Measurements from ENCODE around the gene SRSF7.
"Not testable (repeated sequence)": the region's sequence is repeated elsewhere in the genome, so short reads cannot be mapped to it uniquely, and the experiment has no call there.

SRSF7 gene

DNA sequence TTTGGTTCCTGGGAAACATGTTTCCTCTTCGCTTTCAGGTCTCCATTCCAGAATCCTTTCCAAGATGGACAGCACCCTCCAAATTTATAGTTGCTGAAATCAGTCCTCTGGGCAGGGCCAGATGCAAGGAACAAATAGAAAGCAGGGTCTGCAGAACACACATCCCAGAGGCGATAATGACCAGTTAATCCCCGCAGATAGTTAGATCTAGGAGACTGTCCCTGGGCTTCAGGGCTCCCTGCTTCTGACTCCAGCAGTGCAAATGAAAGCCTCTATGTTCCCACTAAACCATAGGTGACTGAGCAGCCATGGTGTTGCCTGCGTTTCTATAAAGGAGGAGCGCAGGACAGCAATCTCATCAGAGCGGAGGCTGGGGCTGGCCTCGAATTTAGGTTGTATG, 38.7 kb downstream of the SRSF7 start:
- in situ Hi-C loops (cut with MboI; ENCODE audit: low pct_unique_long_range_greater_than_20kb, low sequenced_read_pairs): no loop called here

DNA sequence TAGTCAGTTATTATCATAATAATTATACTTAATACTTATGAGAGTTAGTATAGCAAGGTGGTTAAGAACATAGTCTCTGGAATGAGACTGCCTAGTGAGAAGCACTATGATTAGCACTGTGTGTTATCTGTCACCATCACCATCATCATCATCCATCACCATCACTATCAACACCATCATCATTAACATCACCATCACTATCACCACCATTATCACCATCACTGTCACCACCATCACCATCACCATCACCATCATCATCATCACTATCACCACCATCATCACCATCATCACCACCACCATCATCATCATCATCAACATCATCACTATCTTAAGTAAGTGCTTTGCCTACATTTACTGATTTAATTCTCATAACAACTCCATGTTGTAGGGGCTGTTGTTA, 39.6 kb downstream of the SRSF7 start:
- in situ Hi-C loops (cut with MboI; ENCODE audit: low pct_unique_long_range_greater_than_20kb, low sequenced_read_pairs): no loop called here
- DNase-seq: no peak

More for the DNA sequence above, 38.7 kb downstream of the SRSF7 start:
- DNase-seq: no peak

DNA sequence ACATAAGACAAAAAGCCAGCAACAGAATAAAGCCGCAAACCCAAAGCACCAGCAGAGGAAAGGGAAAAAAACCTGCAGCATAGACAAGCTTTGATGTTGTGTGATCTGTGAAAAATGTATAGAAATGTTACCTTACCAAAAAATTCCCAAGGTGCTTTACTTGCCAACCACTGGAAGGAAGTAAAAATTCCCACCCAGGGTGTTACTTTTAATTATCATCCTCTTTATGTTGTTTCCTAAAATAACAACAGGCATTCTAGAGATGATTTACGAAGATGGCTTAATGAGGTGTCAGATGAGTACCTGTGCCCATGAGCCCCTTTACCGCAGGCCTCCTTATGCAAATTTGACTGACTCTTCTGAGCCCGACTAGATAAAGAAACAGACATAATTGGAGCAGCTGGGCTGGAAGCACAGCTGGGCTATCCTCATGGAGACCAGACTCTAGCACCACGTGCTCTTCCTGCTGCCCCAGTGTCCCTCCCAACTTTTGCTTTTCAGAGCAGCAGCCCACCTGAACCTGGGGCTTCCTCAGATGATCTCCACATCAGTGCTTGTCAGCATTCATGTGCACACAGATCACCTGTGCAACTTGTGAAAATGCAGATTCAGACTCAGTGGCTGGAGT, 41.5 kb downstream of the SRSF7 start:
- in situ Hi-C loops (cut with MboI; ENCODE audit: low pct_unique_long_range_greater_than_20kb, low sequenced_read_pairs): no loop called here
- no peak for DNase-seq

DNA sequence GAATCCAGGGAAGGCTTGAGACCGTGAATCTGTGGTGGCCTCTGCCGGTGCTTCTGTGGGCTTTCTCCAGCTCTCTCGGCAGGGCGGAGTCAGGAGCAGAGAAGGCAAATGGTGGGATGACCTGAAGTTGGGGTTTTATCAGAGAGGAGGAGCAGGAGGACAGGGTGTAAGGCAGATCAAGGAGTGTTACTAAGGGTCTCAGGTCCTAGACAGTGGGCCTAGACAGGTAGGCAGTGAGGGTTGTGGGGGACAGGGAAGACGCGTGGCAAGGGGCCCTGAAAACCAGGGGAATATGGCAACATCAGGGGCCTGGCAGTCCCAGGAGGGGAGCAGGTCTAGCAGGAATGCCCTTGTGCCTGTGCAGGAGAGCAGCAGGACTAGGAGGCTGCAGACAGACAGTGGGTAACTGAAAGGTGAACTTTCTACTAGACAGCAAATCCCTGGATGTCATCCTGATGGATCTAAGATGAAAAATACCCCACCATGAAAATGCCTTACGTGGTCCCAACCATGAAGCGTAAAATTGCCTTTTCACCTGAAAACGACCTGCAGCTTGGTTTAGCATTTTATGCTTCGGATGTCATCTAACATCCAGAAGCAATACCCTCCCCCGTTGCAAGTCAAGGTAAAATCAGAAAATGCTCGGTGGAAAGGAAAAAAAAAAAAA, 42.1 kb downstream of the SRSF7 start:
- DNase-seq: no peak
- in situ Hi-C loops (cut with MboI; ENCODE audit: low pct_unique_long_range_greater_than_20kb, low sequenced_read_pairs): no loop called here

DNA sequence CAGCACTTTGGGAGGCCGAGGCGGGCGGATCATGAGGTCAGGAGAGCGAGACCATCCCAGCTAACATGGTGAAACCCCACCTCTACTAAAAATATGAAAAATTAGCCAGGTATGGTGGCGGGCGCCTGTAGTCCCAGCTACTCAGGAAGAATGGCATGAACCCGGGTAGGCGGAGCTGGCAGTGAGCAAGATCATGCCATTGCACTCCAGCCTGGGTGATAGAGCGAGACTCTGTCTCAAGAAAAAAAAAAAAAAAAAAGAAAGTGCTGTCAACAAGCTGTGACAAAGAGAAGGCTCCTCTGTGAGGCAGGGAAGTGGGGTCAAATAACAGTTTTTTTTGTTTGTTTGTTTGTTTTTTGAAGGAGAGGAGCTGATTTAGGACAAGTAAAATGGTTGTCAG, 42.7 kb downstream of the SRSF7 start:
- in situ Hi-C loops (cut with MboI; ENCODE audit: low pct_unique_long_range_greater_than_20kb, low sequenced_read_pairs); DNase-seq: not testable (repeated sequence)

DNA sequence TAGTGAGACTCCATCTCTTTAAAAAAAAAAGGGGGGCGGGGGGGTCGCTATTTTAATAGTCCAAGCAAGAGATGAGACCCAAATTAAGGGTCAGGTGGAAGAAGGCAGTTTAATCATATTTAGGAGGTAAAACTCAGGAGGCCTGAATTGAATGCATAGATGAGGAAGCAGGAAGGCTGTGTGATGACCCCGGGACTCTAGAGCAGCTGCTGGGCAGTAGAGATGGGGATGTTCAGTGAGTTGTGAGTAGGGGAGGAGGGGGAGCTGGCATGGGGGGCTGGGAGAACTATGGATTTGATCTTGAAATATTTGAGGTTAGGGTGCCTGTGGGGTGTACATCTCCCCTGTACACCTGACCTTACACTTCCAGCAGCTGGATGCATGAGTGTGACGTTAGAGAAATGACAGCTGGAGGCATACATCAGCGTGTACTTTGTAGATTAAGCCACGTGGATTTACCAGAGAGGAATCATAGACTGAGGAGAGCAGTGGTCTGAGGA, 44.3 kb downstream of the SRSF7 start:
- DNase-seq: no peak
- in situ Hi-C loops (cut with MboI; ENCODE audit: low pct_unique_long_range_greater_than_20kb, low sequenced_read_pairs): no loop called here

DNA sequence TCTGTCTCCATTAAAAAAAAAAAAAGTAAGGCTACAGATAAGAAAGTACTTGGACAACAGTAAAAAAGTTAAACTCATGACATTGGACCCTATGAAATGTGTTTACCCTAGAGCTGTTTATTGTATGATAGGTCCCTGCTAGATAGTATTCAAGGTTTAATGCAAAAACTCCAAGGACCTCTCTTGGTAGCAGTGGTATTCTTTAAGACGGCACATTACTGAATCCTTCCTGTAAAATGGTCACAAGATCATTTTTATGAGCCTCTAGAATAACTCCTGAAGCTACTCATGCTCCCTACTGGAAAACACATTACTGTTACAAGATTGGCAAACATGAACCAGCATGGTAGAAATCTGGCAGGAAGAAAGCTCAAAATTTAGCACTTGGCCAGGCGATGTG, 46.5 kb downstream of the SRSF7 start:
- no peak for DNase-seq
- in situ Hi-C loops (cut with MboI; ENCODE audit: low pct_unique_long_range_greater_than_20kb, low sequenced_read_pairs): no loop called here

DNA sequence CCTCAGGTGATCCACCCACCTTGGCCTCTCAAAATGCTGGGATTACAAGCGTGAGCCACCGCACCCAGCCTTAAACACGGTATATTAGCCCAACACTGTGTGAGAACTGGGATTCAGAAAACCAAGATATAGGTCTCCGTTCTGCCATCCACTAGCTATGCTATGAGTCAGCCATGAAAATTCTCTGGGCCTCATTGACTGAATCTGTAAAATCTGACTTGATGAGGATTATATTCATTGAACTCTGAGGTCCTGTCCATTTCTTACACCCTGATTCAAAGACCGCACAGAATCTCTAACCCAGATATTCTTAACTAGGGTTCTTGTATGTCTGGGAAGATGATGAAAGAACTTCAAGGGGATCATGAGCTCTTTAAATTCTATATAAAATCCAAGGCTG, 47.8 kb downstream of the SRSF7 start:
- in situ Hi-C loops (cut with MboI; ENCODE audit: low pct_unique_long_range_greater_than_20kb, low sequenced_read_pairs); DNase-seq: not testable (repeated sequence)

DNA sequence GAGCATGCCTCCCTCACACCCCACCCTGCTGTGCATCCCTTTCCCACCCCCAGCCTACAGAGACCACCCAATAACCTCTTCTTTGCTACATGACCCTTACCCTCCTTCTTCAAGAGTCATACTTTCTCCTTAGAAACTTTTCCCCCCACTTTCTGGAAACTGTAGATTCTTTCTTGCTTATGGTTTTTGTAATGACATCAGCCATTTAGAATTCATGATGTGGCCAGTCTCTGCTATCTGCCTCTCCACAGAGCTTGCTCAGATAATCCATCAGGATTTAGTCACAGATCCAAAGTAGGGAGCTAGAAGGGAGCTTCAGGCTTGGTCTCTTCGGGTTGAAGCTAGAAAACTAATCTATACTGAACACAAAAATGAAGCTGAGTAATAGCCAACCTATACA, 48.7 kb downstream of the SRSF7 start:
- DNase-seq: no peak
- in situ Hi-C loops (cut with MboI; ENCODE audit: low pct_unique_long_range_greater_than_20kb, low sequenced_read_pairs): no loop called here

DNA sequence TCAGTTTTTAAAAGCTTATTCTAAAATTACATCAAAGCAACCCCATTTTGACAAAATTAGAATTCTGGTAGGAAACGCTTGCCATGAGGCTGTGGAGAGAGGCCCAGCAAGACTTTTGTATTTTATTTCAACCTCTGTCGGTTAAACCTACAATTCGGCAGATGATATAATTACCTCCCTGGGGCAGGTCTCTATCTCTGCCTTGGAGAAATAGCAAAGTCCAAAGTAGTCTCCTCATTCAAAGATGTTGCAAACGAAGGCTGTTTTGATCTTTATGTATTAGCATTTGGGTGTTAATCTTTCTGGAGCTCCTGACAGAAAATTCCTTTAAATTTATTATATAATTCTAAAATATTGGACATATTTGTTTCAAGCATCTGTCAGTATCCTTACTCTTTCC, 49.6 kb downstream of the SRSF7 start:
- DNase-seq: no peak
- in situ Hi-C loops (cut with MboI; ENCODE audit: low pct_unique_long_range_greater_than_20kb, low sequenced_read_pairs): no loop called here

DNA sequence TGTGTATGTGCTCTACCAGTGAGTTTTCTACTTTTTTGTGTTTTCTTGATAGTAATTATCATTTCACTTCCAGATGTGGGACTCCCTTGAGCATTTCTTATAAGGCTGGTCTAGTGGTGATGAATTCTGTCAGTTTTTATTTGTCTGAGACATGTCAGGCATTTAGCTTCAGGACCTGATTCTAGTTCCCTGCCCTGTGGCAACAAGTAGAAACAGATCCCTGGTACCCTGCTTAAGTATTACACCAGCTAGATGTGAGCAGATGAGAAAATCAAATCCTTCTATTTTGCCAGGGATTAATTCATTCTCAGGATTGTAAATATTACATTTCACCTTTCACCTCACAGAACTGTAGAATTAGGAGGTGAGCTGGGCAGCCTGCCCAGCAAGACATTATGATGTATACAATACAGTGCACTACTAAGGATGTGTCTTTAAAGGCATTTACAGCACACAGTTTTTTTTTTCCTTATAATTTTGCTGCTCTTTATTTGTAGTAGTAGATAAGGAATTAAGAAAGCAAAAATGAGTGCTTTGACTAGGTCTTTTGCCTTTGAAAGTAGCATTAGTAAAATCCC, 50.2 kb downstream of the SRSF7 start:
- no peak for DNase-seq

DNA sequence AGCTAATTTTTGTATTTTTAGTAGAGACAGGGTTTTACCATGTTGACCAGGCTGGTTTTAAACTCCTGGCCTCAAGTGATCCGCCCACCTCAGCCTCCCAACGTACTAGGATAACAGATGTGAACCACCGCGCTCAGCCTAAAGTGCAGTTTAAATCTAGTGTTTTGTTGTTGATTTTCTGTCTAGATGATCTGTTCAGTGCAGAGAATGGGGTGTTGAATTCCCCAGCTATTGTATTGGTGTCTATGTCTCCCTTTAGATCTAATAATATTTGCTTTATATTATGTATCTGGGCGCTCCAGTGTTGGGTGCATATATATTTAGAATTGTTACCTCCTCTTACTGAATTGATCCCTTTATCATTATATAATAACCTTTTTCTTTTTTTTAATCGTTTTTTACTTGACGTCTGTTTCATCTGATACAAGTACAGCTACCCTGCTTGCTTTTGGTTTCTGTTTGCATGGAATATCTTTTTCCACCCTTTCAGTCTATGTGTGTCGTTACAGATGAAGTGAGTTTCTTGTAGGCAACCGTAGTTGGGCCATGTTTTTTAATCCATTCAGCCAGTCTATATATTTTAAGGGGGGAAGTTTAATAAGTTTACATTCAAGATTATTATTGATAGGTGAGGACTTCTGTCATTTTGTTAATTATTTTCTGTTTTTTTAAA, 50.9 kb downstream of the SRSF7 start:
- DNase-seq: no peak
- in situ Hi-C loops (cut with MboI; ENCODE audit: low pct_unique_long_range_greater_than_20kb, low sequenced_read_pairs): no loop called here

More for the DNA sequence above, 50.2 kb downstream of the SRSF7 start:
- in situ Hi-C loops (cut with MboI; ENCODE audit: low pct_unique_long_range_greater_than_20kb, low sequenced_read_pairs): no loop called here

DNA sequence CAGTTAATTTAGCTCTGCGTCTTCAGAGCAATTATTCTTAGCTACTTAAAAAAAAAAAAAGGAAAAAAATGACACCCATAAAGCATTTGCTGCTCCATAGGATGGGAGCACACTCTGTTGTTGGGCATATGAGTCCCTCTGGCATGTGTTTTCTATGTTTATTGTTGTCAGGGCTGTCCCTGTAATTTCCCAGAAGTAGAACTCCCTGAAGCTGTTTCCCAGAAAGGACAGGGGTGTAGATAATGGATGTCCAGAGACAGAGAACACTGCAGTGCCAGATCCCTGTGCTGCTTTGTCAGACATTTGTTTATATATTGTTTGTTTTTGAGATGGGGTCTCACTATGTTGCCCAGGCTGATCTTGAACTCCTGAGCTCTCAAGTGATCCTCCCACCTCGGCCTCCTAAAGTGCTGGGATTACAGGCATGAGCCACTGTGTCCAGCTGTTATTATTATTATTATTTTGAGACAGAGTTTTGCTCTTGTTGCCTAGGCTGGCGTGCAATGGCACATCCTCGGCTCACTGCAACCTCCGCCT, 52.6 kb downstream of the SRSF7 start:
- in situ Hi-C loops (cut with MboI; ENCODE audit: low pct_unique_long_range_greater_than_20kb, low sequenced_read_pairs): no loop called here
- no peak for DNase-seq

DNA sequence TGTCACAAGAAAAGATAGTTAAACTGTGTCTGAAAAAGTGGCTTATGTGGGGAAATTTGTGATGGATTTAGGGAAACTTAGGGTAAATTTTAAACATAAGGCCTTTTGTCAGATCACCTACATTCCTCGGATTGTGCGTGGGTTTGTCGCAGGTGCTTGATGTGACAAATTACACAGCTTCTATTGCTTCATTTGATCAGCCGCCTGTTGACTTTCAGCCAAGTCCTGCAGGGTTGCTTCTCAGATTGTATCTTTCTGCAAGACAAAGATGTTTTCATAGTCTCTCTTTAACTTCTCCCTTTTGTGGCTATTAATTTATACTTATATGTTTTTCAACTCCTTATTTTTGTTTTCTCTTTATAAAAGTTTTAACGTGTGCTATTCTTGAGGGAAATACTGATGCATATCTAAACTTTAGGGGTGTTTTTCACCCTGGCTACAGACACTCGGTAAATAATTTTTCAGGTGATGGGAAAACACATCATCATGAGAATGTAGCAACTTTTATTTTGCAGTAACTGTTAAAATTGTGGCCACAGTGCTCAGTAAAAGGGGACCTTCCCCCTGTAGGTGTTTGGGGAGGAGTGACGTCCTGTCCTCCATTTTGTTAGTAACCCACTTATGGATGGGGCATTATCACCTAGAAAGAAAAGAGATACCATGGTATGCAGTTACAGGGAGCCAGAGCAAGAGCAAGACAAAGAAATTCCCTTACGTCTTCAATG, 53.9 kb downstream of the SRSF7 start:
- in situ Hi-C loops (cut with MboI; ENCODE audit: low pct_unique_long_range_greater_than_20kb, low sequenced_read_pairs): no loop called here
- DNase-seq: no peak
